ENCODE results near the gene CCSER1. TPM values are rescaled to one million over a fixed set of nuclear protein-coding genes. Genes with fewer than 3 reads are reported as not detected.

The CCSER1 gene
- total and polyA plus RNA-seq, 8 donors = 2.0 to 9.0 (median 4.2) TPM

DNA sequence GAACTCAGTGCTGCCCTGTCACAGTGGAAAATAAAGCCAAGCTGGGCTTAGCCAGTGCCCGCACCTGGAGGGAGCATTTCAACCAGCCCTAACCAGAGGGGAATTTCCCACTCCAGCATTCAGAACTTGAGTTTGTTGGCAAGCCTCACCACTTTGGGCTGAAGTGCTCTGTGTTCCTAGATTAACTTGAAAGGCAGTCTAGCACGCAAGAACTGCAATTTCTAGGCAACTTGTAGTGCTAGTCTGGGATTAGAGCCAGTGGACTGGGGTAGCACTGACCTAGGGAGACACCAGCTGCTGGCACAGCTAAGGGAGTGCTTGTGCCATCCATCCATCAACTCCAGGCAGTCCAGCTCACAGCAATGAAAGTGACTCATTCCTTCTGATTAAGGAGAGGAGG, 1115.9 kb downstream of the CCSER1 start:
- ATAC-seq (peak; percentile 97), DNase-seq (peak in 2 of 4 donors; percentile 13 to 62)
- H3K9me3 ChIP-seq = peaks cover 0 to 9% of the 10 kb centered on the region in 2 donors
- no peak overlapping the region for H3K27ac ChIP-seq
- intact Hi-C loops (cut with DNase I) = no loop called here
- H3K36me3 ChIP-seq = no peaks in the 10 kb centered on the region
- H3K4me3 ChIP-seq = no peak overlapping the region
- no peaks in the 10 kb centered on the region for H3K4me1 ChIP-seq
- TF ChIP-seq, protein P1, sequence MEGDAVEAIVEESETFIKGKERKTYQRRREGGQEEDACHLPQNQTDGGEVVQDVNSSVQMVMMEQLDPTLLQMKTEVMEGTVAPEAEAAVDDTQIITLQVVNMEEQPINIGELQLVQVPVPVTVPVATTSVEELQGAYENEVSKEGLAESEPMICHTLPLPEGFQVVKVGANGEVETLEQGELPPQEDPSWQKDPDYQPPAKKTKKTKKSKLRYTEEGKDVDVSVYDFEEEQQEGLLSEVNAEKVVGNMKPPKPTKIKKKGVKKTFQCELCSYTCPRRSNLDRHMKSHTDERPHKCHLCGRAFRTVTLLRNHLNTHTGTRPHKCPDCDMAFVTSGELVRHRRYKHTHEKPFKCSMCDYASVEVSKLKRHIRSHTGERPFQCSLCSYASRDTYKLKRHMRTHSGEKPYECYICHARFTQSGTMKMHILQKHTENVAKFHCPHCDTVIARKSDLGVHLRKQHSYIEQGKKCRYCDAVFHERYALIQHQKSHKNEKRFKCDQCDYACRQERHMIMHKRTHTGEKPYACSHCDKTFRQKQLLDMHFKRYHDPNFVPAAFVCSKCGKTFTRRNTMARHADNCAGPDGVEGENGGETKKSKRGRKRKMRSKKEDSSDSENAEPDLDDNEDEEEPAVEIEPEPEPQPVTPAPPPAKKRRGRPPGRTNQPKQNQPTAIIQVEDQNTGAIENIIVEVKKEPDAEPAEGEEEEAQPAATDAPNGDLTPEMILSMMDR (IDR thresholded peaks at IDR 0.05) = no peak
- no peaks in the 10 kb centered on the region for H3K27me3 ChIP-seq

DNA sequence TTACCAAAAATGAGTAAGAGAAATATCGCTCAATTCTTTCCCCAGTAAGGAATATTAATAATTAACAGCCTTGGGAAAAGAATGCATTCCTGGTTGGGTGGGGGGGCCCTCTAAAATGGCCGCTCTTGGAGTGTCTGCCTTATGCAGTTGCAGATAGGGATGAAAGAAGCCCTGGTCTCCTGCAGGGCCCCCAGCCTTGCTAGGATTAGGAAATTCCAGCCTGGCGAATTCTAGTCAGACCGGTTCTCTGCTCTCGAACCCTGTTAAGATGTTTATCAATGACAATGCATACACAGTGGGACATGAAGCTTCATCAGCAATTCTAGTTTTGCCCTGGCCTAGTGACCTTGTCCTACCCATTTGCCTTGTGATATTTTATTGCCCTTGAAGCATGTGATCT, 1128.8 kb downstream of the CCSER1 start:
- Histone ChIP-seq H3K4me1 (no peaks in the 10 kb centered on the region), H3K36me3 (no peaks in the 10 kb centered on the region), H3K27me3 (no peaks in the 10 kb centered on the region), H3K27ac (no peak overlapping the region), H3K4me3 (no peak overlapping the region), H3K9me3 (peaks cover 0 to 12% of the 10 kb centered on the region in 2 donors)
- ATAC-seq (no peak), DNase-seq (no peak)
- intact Hi-C loops (cut with DNase I) = no loop called here
- TF ChIP-seq, protein P1 (IDR thresholded peaks at IDR 0.05) = no peak

DNA sequence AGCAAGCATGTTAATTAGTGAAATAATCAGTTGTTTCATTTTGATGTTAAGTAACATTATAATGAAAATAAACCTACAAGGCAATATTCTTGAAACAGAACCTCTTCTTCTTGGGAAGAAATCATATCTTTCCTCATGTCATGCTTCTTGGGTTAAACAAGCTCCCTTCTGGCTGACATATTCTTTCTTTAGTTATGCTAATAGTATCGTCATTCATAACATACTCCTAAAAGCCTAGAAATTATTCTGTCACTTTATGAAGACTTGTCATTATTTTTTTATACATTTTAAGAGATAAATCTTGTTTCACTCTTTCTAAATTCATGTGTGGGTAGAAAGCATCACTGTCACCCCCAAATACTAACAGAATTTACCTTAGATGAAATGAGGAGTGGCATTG, 1129.6 kb downstream of the CCSER1 start:
- no peak overlapping the region for H3K4me3 ChIP-seq

DNA sequence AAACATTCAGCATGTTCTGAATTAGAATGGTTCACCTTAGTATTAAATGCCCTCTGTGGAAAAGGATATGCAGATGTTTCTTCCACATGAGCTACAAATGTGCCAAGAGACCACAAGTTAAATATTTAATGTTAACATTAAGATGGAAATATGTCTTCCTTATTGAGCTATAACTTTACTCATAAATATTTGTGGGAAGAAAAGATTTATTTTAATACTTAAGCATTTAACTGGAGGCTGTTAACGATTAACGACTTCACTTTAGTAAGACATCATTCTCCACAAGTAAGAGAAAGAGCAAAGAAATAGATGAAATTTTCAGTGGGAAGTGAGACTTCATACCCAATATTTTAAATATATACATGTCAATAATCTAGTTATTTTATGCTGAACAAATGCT, 1130.5 kb downstream of the CCSER1 start:
- Histone ChIP-seq H3K27me3 (no peaks in the 10 kb centered on the region), H3K4me1 (no peaks in the 10 kb centered on the region), H3K4me3 (no peak overlapping the region), H3K9me3 (peaks cover 0 to 12% of the 10 kb centered on the region in 2 donors), H3K36me3 (no peaks in the 10 kb centered on the region), H3K27ac (no peak overlapping the region)
- no peak for ATAC-seq
- intact Hi-C loops (cut with DNase I) = no loop called here
- TF ChIP-seq, protein P1 (IDR thresholded peaks at IDR 0.05) = no peak
- no peak for DNase-seq

More for the DNA sequence above, 1129.6 kb downstream of the CCSER1 start:
- ATAC-seq (no peak), DNase-seq (no peak)
- Histone ChIP-seq H3K4me1 (no peaks in the 10 kb centered on the region), H3K9me3 (peaks cover 0 to 12% of the 10 kb centered on the region in 2 donors), H3K36me3 (no peaks in the 10 kb centered on the region), H3K27me3 (no peaks in the 10 kb centered on the region), H3K27ac (no peak overlapping the region)
- intact Hi-C loops (cut with DNase I) = no loop called here
- TF ChIP-seq, protein P1 (IDR thresholded peaks at IDR 0.05) = no peak

DNA sequence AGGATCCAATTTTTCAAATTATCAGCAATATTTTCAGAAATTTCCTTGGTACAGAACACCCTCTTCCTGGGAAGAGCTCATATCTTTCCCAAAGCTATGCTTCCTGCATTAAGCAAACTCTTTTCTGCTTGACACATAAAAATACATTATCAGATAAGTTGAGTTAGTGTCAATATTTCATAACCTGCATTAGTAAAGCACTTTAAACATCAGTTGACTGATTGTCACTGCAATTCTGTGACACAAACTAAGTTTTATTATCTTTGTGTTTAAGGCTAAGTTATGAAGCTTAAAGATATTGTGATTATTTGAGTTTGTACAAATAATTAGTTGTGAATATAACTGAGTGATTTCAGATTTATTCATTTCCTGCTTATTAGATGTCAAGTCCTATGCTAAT, 1131.1 kb downstream of the CCSER1 start:
- DNase-seq (no peak), ATAC-seq (no peak)
- H3K27ac ChIP-seq = no peak overlapping the region
- H3K27me3 ChIP-seq = no peaks in the 10 kb centered on the region
- H3K36me3 ChIP-seq = no peaks in the 10 kb centered on the region
- TF ChIP-seq, protein P1 (IDR thresholded peaks at IDR 0.05) = no peak
- H3K4me1 ChIP-seq = no peaks in the 10 kb centered on the region
- intact Hi-C loops (cut with DNase I) = no loop called here
- H3K4me3 ChIP-seq = no peak overlapping the region
- peaks cover 0 to 12% of the 10 kb centered on the region in 2 donors for H3K9me3 ChIP-seq
